Measurements from ENCODE around the gene ERVFRD-1.

DNA sequence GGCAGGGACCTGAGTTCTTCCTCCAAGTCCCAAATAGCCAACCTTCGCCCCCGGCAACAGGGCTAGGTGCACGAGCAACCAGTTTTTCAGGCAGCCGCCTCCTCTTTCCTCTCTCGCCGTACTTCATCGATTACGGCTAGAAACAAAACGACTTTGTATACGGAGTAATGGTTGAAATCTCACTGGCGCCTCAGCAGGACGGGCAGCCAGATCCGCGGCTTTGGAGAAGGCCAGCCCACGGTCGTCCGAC lies 18.2 kb downstream of the ERVFRD-1 start:
- TF ChIP-seq, protein P1, sequence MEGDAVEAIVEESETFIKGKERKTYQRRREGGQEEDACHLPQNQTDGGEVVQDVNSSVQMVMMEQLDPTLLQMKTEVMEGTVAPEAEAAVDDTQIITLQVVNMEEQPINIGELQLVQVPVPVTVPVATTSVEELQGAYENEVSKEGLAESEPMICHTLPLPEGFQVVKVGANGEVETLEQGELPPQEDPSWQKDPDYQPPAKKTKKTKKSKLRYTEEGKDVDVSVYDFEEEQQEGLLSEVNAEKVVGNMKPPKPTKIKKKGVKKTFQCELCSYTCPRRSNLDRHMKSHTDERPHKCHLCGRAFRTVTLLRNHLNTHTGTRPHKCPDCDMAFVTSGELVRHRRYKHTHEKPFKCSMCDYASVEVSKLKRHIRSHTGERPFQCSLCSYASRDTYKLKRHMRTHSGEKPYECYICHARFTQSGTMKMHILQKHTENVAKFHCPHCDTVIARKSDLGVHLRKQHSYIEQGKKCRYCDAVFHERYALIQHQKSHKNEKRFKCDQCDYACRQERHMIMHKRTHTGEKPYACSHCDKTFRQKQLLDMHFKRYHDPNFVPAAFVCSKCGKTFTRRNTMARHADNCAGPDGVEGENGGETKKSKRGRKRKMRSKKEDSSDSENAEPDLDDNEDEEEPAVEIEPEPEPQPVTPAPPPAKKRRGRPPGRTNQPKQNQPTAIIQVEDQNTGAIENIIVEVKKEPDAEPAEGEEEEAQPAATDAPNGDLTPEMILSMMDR (IDR thresholded peaks at IDR 0.05), result no peak
- TF ChIP-seq ZNF423 (CRISPR knock-in tag; IDR thresholded peaks at IDR 0.05), result no peak
- no peak for TF ChIP-seq ELF4 (CRISPR knock-in tag; IDR thresholded peaks at IDR 0.05; ENCODE audit: low read depth)
- TF ChIP-seq NR2C2 (CRISPR knock-in tag; IDR thresholded peaks at IDR 0.05), result no peak
- no peak for TF ChIP-seq ESRRA (CRISPR knock-in tag; IDR thresholded peaks at IDR 0.05; ENCODE audit: borderline replicate concordance)

All from WTC11 (cell line).